ENCODE data around the gene EPYC. TPM values are rescaled to one million over a fixed set of nuclear protein-coding genes. Genes with fewer than 3 reads are reported as not detected.

Gene EPYC
- total RNA-seq, 1 donor from 2014 or later, result not detected

- no peak for DNase-seq (ENCODE audit: low spot score)
- no peaks in the 10 kb centered on the region for H3K4me1 Mint-ChIP-seq (ENCODE audit: unreplicated experiment)
- H3K27ac Mint-ChIP-seq (ENCODE audit: unreplicated experiment), result no peak overlapping the region
- no peak overlapping the region for H3K4me3 Mint-ChIP-seq (ENCODE audit: unreplicated experiment)
- TF ChIP-seq CTCF (IDR thresholded peaks at IDR 0.05; ENCODE audit: unreplicated experiment), result no peak
- H3K9me3 Mint-ChIP-seq (ENCODE audit: unreplicated experiment), result no peaks in the 10 kb centered on the region
- H3K36me3 Mint-ChIP-seq (ENCODE audit: low read depth, unreplicated experiment), result no peaks in the 10 kb centered on the region
- H3K27me3 Mint-ChIP-seq (ENCODE audit: unreplicated experiment), result peaks cover 2% of the 10 kb centered on the region
Observed at GRCh38 chr12:91007531-91008290, 2.9 kb upstream of the EPYC start.

- no peaks in the 10 kb centered on the region for H3K27me3 Mint-ChIP-seq (ENCODE audit: unreplicated experiment)
- TF ChIP-seq CTCF (IDR thresholded peaks at IDR 0.05; ENCODE audit: unreplicated experiment), result no peak
- H3K36me3 Mint-ChIP-seq (ENCODE audit: low read depth, unreplicated experiment), result no peaks in the 10 kb centered on the region
- no peak overlapping the region for H3K27ac Mint-ChIP-seq (ENCODE audit: unreplicated experiment)
- no peak for DNase-seq (ENCODE audit: low spot score)
- H3K4me3 Mint-ChIP-seq (ENCODE audit: unreplicated experiment), result no peak overlapping the region
- no peaks in the 10 kb centered on the region for H3K9me3 Mint-ChIP-seq (ENCODE audit: unreplicated experiment)
- no peaks in the 10 kb centered on the region for H3K4me1 Mint-ChIP-seq (ENCODE audit: unreplicated experiment)
Observed at GRCh38 chr12:91003737-91004136, 1.0 kb downstream of the EPYC start.

GRCh38 chr12:91001306-91001705 lies 3.5 kb downstream of the EPYC start:
- no peak for TF ChIP-seq CTCF (IDR thresholded peaks at IDR 0.05; ENCODE audit: unreplicated experiment)
- no peaks in the 10 kb centered on the region for H3K27me3 Mint-ChIP-seq (ENCODE audit: unreplicated experiment)
- no peaks in the 10 kb centered on the region for H3K4me1 Mint-ChIP-seq (ENCODE audit: unreplicated experiment)
- no peak overlapping the region for H3K27ac Mint-ChIP-seq (ENCODE audit: unreplicated experiment)
- H3K36me3 Mint-ChIP-seq (ENCODE audit: low read depth, unreplicated experiment), result no peaks in the 10 kb centered on the region
- no peak for DNase-seq (ENCODE audit: low spot score)
- H3K9me3 Mint-ChIP-seq (ENCODE audit: unreplicated experiment), result no peaks in the 10 kb centered on the region
- no peak overlapping the region for H3K4me3 Mint-ChIP-seq (ENCODE audit: unreplicated experiment)

- H3K9me3 Mint-ChIP-seq (ENCODE audit: unreplicated experiment), result no peaks in the 10 kb centered on the region
- H3K27me3 Mint-ChIP-seq (ENCODE audit: unreplicated experiment), result no peaks in the 10 kb centered on the region
- no peak for DNase-seq (ENCODE audit: low spot score)
- H3K4me3 Mint-ChIP-seq (ENCODE audit: unreplicated experiment), result no peak overlapping the region
- no peak overlapping the region for H3K27ac Mint-ChIP-seq (ENCODE audit: unreplicated experiment)
- no peak for TF ChIP-seq CTCF (IDR thresholded peaks at IDR 0.05; ENCODE audit: unreplicated experiment)
- H3K36me3 Mint-ChIP-seq (ENCODE audit: low read depth, unreplicated experiment), result no peaks in the 10 kb centered on the region
- no peaks in the 10 kb centered on the region for H3K4me1 Mint-ChIP-seq (ENCODE audit: unreplicated experiment)
Observed at GRCh38 chr12:90999966-91000365, 4.8 kb downstream of the EPYC start.

GRCh38 chr12:90999527-90999926 lies 5.2 kb downstream of the EPYC start:
- H3K9me3 Mint-ChIP-seq (ENCODE audit: unreplicated experiment), result no peaks in the 10 kb centered on the region
- DNase-seq (ENCODE audit: low spot score), result no peak
- H3K4me3 Mint-ChIP-seq (ENCODE audit: unreplicated experiment), result no peak overlapping the region
- H3K27ac Mint-ChIP-seq (ENCODE audit: unreplicated experiment), result no peak overlapping the region
- no peaks in the 10 kb centered on the region for H3K4me1 Mint-ChIP-seq (ENCODE audit: unreplicated experiment)
- H3K36me3 Mint-ChIP-seq (ENCODE audit: low read depth, unreplicated experiment), result no peaks in the 10 kb centered on the region
- no peaks in the 10 kb centered on the region for H3K27me3 Mint-ChIP-seq (ENCODE audit: unreplicated experiment)
- TF ChIP-seq CTCF (IDR thresholded peaks at IDR 0.05; ENCODE audit: unreplicated experiment), result no peak
